ENCODE results near the gene USP43.
"Not testable (repeated sequence)": the region's sequence is repeated elsewhere in the genome, so short reads cannot be mapped to it uniquely, and the experiment has no call there.

Gene USP43

DNA sequence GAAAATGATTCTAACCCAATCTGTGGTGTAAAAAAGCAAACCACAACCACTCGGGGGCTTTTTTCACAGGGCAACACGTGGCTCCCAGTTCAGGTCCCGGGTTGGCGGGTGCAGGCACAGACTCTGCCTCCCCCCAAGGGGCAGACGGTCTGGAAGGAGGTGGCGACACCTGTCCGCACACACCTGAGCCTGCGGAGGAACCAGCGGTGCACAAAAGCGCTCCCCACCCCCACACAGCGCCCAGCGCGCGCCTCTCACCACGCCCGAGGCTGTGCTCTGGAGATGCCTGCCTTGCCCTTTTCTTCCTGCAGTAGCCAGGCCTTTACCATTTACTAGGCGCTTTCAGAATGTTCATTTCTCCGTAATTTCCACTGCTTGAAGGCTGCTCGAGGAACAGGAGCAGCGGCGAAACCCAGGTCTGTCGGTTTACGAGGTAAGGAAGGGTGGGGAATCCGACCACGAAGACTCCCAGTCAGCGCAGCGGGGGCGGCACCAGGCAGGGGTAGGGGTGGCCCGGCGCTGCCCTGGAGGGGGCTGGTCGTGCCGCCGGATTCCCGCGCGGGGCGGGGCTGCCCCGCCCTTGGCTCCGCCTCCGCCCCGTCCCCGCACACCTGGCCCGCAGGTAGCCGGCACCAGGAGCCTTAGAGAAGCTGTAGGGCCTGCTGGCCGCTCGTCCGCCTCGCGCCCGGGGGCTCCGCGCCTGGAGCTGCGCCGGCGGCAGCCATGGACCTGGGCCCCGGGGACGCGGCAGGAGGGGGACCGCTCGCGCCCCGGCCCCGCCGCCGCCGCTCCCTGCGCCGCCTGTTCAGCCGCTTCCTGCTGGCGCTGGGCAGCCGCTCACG is at the start of gene USP43:
Gene USP43, plus strand, starts transcription at position 608 of the 842 bp plus-strand sequence. Its CDS starts 116 bp downstream, at position 724.
- DNase-seq = peak; percentile 66 to 75

GRCh38 chr17:9597638-9598037 is 47.7 kb upstream of the USP43 start:
- DNase-seq = not testable (repeated sequence)

DNA sequence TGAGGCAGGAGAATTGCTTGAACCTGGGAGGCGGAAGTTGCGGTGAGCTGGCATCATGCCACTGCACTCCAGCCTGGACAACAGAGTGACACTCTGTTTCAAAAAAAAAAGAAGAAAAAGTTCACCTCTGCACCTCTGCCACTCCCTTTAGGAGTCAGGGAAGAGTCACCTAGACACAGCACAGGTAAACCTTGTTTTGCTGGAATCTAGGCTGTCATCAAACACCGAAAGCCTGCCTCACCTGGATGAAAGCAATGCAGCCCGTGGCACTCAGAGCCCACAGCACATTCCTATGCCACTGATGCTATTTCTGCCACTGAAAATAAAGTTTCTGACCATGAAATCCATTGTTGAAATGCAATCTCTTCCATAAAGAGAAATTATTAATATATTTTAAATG is 46.7 kb upstream of the USP43 start:
- no peak for DNase-seq

GRCh38 chr17:9604583-9604982 is 40.7 kb upstream of the USP43 start:
- not testable (repeated sequence) for DNase-seq

DNA sequence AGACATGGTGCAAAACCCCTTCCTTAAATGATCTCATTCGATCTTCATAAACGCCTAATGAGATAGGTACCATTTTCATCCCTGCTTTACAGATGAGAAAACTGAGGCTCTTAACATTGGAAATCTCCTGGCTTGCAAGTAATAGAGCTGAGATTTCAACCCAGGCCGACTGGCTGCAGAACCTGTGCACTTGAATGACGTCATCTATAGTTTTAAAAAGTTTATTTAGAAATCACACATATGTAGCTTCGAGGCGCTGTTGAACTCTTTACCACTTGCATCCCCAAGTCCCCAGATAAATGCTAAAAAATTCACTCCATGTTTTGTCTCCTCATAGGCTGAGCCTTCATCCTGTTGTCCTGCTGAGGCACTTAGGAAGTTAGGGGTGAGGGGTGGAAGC is 38.9 kb upstream of the USP43 start:
- DNase-seq = no peak

GRCh38 chr17:9607058-9607457 is 38.3 kb upstream of the USP43 start:
- DNase-seq = not testable (repeated sequence)

DNA sequence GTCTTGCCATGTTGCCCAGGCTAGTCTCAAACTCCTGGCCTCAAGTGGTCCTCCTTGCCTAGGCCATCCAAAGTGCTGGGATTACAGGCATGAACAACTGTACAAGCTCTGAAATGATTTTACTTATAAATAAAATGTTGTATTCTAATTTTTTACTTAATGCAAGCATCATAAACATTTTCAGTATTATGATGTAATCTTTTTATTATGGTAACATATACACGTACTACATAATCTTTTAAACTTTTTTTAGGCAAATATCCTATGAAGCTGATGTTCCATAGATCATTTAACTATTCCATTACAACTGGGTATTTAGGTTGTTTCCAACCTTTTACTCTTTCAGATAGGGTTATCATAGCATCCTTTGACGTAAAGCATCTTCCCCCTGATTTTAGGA is 33.8 kb upstream of the USP43 start:
- DNase-seq = no peak

DNA sequence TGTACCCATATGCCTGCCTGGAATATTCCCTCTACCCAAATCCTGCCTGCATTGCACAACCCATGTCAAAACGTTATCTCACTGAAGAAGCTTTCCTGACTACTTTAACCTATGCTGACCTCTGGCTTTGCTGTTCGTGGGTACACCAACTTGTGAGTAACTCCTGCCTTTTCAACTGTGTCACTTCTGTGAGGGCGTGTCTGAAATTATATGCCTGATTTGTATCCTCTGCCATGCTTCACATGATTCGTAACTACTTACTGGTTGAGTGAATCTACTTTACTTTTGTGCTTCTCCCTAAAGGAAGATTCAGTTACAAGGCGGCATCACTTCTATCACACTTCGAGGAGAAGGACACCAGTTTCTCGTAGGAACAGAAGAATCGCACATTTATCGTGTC is 33.3 kb upstream of the USP43 start:
- no peak for DNase-seq

GRCh38 chr17:9615486-9615885 is 29.8 kb upstream of the USP43 start:
- DNase-seq = no peak

DNA sequence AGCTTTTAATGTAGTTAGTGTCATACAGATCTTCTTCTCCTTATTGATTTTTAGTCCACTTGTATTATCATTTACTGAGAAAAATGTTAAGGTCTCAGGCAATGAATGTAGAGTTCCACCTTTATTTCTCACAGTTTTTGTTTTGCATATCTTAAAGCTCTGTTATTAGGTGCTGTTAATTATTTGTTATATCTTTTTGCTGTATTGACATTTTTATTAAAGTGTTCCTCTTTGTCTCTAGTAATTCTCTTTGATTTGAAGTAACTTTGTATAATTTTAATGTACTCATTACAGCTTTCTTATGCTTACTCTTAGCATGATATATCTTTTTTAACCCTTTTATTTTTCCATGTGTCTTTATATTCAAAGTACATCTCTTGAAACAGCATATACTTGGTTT is 22.4 kb upstream of the USP43 start:
- no peak for DNase-seq

- DNase-seq = peak in 1 of 2 experiments; percentile 20
Measured at GRCh38 chr17:9628509-9628908, 16.8 kb upstream of the USP43 start.

GRCh38 chr17:9632741-9633140 is 12.6 kb upstream of the USP43 start:
- no peak for DNase-seq

- DNase-seq = no peak
Measured at GRCh38 chr17:9635340-9635739, 10.0 kb upstream of the USP43 start.

- DNase-seq = no peak
Measured at GRCh38 chr17:9636501-9636900, 8.8 kb upstream of the USP43 start.

GRCh38 chr17:9640388-9640787 is 4.9 kb upstream of the USP43 start:
- not testable (repeated sequence) for DNase-seq

- DNase-seq = no peak
Measured at GRCh38 chr17:9643611-9644010, 1.7 kb upstream of the USP43 start.

DNA sequence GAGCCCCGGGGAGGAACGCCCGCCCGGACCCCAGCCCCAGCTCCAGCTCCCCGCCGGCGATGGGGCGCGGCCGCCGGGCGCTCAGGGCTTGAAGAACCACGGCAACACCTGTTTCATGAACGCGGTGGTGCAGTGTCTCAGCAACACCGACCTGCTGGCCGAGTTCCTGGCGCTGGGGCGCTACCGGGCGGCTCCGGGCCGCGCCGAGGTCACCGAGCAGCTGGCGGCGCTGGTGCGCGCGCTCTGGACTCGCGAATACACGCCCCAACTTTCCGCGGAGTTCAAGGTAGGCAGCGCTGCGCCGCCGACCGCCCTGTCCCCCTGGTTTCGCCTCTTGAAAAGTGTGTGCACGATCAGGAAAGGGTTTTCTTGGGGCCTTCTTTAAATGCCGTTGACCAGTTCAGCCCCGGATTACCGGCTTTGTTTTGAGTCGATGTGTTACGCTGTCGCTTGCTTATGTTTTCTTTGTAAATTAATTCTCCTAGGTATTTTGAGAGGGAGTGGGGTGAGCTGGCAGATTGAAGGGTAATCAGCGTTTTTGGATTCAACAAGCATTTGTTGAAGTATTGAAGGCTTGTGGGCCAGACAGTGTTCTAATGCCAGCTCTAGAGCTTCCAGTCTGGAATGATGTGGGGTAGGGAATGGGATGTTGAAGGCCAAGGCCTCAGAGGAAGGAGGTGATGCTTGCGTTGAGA is 681 bp downstream of the USP43 start:
- DNase-seq = peak; percentile 32 to 70

DNA sequence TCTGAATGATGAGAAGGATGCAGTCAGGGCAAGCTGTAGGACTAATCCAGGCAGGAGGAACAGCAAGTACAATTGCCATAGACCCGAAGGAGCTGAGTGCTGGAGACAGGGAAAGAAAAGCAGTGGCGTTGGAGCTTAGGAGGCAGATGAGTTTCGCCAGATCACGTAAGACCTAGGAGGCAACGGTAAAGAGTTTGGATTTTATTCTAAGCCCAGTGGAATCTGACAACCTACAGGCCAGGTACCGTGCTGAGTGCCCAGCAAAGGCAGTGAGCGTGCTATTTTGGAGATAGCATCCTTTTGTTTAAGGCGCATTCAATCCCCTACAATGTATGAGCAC is 1.2 kb downstream of the USP43 start:
- DNase-seq = peak in 1 of 2 experiments; percentile 28

DNA sequence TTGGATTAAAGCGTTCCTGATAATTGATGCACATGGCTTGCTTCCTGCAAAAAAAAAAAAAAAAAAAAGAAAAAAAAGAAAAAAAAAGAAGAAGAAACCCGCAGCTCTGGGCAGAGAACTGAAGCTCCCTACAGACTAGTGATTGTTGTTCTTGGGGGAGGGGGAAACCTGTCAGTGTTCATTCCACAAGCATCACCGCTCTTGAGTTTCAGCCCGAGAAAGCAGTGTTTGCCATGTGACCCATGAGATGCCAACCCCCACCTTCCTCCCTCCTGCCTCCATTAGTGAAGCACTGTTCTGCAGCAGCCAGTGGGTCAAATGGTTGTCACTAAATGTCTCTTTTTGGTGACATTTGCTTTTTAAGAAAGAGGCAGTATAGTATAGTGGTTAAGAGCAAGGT is 1.7 kb downstream of the USP43 start:
- peak in 1 of 2 experiments; percentile 30 for DNase-seq

- no peak for DNase-seq
Measured at GRCh38 chr17:9648521-9649110, 3.3 kb downstream of the USP43 start.

- no peak for DNase-seq
Measured at GRCh38 chr17:9658593-9659211, 13.4 kb downstream of the USP43 start.

GRCh38 chr17:9661027-9661426 is 15.7 kb downstream of the USP43 start:
- no peak for DNase-seq

DNA sequence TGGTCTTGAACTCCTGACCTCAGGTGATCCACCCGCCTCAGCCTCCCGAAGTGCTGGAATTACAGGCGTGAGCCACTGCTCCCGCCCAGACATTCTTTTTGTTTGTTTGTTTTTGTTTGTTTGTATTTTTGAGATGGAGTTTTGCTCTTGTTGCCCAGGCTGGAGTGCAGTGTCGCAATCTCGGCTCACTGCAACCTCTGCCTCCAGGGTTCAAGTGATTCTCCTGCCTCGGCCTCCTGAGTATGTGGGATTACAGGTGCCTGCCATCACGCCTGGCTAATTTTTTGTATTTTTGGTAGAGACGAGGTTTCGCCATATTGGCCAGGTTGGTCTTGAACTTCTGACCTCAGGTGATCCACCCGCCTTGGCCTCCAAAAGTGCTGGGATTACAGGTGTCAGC is 18.2 kb downstream of the USP43 start:
- not testable (repeated sequence) for DNase-seq

Data from NCI-H526 (cell line).